ENCODE data around the gene LRRTM4.

Gene LRRTM4

DNA sequence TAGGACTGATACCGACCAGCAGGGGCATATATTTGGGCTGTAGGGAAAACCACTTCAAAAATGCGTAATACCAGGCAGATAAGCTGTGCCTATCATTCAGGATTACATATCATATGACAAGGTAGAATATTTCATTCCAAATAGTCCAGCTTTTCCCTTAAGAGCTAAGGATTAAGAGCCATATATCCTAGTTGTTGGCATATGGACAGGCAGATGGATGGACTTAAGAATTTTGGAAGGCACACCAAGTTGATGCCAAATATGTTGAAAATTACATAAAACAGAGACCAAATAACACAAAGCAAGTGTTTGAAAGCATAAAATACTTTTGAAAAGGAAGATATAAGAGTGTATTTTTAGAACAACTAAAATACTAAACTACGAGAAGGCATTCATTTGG is 52.1 kb downstream of the LRRTM4 start:
- DNase-seq (ENCODE audit: low spot score) = no peak

DNA sequence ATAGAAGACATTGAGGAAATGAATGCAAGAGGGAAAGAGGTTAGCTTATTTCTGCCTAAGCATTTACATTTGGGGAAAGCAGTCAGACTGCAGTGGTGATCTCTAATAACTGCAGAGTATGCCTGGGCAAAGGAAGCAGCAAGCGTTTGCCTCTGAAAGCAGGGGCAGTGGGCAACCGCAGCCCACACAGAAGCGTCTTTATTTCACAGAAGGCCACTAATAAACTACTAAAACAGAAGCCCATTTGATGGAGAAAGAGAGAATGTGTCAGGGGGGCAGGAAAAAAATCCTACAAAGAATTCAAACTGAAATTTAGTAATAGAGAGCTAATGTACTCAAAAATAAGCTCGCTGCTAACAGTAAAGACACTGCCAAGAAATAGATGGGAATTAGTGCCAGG is 53.1 kb downstream of the LRRTM4 start:
- DNase-seq (ENCODE audit: low spot score) = no peak

DNA sequence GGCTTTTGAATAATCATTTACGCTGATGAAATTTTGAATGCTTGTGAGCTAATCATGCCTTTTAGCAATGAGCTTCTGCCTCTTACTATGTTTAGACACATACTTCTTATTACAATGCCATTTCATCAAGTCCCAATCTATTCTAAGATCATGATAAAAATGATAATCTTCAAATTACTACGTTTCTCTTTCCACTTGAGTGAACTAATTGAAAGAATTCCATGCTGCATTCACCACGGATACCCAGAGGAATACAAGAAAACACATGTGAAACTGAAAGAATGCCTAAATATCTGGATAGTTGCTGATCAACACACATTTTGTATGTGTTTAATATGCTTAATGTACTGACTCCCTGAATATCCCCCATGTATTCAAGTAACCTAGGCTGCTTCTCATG is 62.3 kb downstream of the LRRTM4 start:
- no peak for DNase-seq (ENCODE audit: low spot score)

DNA sequence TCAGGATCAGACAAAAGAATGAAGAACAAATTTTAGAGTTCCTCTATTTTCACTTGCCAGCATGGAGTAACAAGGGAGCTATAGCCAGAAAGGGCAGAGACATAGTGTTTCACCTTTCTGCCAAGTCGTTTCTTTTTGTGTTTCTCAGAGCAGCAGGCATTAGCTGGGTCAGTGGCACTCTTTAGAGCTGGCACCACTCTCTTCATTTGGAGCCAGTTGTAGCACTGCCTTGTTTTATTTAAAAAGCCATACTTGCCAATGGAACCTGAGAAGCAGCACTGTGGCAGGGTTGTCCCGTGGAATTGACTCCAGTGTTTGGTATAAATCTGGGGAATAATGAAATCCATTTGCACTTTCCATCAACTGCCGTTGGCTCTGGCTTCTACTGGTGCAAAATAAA is 64.0 kb downstream of the LRRTM4 start:
- no peak for DNase-seq (ENCODE audit: low spot score)

DNA sequence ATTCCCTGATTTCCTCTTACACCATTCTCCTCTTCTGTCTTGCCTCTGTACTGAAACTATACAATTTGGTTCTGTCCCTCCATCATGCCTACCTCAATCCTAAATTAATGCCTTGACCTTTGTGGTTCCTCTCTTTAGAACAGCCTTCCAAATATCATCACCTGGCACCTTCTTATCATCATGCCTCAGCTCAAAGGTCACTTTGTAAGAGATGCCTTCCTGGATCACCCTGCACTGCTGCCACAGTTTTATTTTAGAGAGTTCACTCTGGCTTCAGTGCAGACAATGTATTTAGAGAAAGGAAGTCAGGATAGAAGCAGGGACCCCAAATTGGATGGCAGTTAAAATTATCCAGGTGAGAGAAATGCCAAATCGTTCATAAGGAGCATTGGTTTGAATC is 64.5 kb downstream of the LRRTM4 start:
- DNase-seq (ENCODE audit: low spot score) = no peak

DNA sequence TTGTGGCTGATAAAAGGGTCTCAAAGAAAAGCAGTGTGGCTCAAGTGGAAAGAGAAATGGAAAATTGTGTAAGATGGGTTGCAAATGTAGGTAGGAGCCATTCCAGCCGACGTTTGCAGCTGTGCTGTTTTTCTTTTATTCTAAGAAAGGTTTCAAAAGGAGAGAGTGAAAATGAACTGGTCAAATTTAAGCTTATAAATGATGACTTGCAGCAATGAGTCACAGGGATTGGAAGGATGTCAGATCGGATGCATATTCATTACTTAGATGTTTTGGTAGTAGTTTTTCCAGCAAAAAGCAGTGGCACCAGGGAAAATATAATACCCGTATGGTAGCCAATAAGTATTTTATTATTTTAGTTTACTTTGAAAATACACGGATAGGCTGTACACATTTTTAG is 79.1 kb downstream of the LRRTM4 start:
- DNase-seq (ENCODE audit: low spot score) = no peak

DNA sequence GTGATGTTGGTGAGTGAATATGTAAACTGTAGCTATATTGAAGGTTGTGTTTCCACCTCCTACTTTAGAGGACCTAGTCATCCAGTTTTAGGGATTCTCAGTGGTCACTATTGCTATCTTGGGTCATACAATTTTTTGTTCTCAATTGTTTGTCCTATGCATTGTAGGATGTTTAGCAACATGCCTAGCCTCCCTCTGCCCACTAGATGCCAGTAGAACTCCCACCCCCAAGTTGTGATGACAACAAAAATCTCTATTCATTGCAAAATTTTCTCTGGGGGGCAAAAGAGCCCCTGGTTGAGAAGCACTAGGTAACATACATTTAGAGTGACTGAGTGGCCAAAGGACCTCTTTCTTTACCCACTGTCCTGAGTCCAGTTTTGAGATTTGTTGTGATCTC is 87.3 kb downstream of the LRRTM4 start:
- no peak for DNase-seq (ENCODE audit: low spot score)

DNA sequence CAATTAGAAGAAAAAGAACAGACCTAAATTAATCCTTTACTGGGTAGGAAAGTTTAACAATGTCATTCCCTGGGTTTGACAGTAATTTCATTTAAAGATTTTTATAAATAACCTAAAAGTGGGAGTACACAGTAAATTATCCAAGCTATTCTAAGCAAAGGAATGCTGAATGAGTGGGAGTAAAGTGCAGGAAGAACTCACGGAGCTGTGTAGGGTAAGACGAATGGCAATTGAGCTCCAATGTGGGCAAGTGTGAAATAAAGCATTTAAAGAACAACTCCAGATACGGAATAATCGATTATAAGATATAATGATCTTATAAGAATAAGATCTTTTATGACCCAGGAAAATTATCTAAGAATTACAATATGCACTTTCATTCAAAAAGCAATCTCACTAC is 93.2 kb downstream of the LRRTM4 start:
- DNase-seq (ENCODE audit: low spot score) = no peak

DNA sequence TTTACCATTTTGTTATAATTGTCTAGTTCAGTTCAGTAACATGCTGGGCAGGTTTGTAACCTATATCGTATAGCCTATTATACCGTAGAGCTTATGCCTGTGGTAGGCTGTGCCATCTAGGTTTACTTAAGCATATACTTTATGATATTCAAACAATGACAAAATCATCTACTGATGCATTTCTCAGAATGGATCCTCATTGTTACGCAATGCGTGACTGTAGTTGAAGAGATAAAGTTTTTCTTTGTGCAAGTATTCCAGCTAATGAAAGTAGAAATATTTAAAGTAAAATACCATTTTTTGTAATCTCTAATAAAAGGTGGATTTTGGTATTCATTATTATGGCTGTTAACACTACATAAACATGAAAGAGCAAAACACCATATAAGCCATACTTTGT is 100.2 kb downstream of the LRRTM4 start:
- DNase-seq (ENCODE audit: low spot score) = no peak

DNA sequence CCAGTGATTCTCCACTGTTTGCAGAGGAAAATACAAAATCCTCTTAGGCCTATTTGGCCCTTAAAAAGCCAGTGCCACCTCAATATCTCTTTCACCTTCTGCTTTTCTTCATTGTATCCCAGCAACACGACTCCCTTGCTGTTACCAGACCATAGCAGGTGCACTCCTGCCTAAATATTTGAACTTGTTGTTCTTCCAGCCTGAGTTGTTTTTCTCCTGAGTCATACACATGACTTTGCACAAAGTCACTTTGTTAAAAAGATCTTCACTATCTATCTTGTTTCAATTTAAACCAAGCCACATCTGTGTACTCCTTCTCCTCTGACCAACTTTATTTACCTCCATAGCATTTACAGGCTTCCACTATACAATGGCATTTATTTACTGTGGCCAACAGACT is 103.6 kb downstream of the LRRTM4 start:
- DNase-seq (ENCODE audit: low spot score) = no peak

DNA sequence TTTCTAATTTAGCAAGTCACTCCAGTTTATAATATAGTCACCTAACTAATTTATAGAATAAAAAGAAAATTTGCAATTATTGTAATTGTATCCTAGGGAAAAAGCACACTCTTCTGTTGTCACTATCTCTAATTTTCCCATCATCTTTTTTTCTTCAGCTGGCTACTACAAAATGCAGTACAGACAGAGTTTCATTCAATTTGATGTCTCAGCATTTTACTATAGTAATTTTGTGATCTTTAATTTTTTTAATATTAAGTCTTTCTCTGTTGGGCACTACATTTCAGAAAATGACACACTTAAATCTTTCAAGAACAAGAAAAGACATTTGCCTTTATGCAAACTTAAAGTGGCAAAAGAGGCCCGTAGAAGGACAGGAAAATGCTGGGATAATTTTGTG is 118.0 kb downstream of the LRRTM4 start:
- DNase-seq (ENCODE audit: low spot score) = no peak

DNA sequence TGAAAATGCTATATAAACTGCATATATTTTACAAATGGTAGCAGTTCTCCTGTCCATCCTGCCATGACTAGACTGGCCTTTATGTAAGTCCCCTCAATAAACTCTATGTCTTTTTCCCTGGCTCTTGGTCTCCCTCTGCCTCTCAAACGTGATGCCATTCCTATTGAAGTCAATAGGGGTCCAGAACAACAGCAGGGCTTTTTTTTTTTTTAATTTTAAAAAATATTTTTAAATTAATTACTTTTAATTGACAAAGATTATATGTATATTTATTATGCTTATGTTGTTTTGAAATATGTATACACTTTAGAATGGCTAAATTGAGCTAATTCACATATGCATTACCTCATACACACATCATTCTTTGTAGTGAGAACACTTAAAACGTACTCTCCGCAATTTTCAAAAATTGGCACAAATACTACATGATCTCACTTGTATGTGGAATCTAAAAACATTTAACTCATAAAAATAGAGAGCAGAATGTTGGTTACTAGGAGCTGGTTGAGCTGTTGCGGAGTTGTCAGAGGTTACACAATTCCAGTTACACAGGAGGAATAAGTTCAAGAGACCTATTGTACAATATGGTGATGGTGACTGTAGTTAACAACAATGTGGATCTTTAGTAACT is 123.1 kb downstream of the LRRTM4 start:
- no peak for DNase-seq (ENCODE audit: low spot score)

DNA sequence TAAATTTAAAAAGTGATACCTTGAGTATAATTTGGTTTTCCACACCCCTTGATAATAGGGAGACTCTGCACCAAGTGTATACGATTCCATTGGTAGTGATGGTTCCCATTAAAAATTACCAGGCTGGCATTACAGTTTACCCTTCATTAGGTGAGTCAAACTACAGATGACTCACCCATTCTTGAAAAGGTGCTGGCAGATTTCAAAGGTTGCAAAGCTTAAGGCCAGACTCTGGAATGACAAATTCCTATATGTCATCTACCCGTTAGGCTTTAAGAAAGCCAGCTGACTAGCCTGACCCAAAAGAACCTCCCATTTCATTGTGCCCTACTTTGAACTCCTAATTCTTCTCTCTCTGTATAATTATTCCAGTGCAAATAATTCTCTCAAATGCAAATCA is 124.4 kb downstream of the LRRTM4 start:
- no peak for DNase-seq (ENCODE audit: low spot score)

DNA sequence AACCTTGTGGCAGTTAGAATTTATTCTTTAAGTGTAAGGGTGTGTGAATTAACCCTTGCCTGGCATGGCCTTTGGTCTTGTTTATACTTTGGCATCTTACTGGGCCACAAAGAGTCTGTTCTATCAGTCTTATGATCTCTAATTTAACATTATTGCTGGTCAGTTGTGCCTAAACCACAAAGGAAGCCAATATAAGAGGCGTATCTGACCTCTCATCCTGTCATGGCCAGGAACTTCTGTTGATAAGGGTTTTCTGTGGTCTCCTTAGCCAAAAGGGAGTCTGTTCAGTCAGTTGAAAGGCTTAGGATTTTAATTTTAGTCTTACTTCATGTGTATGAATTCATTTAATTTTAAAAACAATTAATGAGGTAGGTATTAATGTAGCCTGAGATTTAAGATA is 127.2 kb downstream of the LRRTM4 start:
- no peak for DNase-seq (ENCODE audit: low spot score)

DNA sequence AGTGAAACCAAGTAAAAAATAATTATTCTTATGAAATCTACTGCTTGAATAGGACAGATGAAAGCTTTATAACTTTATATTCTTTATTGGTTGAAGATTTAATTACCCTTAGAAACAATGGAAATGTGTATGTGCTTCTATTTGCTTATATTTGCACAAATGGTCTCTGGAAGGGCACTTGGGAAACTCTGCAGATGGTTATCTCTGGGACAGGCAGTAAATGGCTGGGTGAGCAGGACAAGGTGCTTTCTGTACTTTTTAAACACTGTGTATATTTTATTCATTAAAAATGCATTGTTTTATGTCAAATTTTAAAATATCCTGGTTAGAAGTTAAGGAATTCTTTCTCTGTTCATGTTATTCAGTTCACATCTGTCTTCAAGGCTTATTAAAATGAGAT is 131.1 kb downstream of the LRRTM4 start:
- no peak for DNase-seq (ENCODE audit: low spot score)

DNA sequence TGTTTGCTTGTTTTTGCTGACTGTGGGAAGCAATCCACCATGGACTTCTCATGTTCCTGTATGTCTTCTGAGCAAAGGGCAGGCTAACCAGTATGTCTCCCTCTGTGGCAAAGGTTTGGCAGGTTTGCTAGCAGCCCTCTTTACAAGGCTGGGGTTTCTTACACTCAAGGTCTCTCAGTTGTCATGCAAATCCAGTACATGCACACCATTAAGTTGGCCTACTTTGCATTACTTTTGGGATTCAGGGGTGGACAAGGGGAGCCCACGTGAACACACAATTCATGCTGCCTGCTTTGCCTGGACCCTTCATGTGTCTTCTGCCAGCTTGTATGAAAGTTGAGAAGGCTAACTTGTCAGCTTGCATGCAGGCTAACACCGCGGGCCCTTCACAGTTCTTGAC is 134.9 kb downstream of the LRRTM4 start:
- no peak for DNase-seq (ENCODE audit: low spot score)

DNA sequence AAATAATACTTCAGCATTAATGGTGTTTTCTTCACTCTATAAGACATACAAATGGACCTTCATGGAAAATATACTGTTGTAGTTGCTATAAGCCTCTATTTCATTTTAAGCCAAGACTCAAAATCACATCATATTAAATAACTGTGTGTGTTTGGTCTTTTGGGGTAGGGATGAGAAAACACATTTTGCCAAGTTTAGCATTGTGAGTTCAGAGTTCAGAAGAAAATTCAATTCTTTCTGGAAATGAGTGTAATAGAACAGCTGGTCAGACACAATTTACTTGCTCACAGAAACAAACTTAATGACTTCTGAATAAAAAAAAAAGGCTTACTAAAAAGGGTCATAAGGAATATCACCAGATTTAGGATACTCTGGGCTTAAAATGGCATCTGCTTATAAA is 149.5 kb downstream of the LRRTM4 start:
- no peak for DNase-seq (ENCODE audit: low spot score)

DNA sequence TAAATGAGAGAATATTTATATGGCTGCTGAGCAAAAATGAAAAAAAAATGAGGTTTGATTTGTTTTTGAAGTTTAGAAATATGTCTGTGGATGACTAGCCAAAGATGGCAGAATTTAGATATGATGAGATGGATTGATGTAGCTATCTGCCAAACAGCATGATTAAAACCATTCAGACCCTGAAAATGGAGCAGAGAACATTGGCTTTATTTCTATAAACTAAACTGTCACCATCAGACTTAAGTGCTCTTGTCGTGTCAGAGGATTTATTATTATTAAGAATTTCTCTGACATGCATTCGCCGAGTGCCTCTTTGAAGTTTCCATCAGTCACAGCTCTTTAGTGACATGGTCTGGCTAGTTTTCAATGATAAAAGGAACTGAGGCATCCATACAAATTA is 151.7 kb downstream of the LRRTM4 start:
- no peak for DNase-seq (ENCODE audit: low spot score)

DNA sequence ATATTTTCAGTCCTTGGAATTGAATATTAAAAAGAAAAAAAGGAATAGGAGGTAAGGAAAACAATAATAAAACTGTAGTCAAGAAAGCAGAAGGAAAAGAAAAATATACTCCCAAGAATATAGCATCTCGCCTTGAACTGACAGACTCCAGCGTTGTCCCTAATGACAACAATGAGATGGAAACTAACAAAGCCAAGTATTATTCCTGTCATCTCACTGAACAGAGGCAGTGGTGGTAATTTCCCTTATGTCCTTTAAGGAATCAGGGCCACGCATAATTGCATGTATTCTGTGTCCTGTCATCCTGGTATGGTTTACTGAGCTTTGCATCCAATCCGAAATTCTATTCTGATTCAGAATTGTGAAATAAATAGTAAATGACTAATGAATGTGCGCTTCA is 158.9 kb downstream of the LRRTM4 start:
- no peak for DNase-seq (ENCODE audit: low spot score)

DNA sequence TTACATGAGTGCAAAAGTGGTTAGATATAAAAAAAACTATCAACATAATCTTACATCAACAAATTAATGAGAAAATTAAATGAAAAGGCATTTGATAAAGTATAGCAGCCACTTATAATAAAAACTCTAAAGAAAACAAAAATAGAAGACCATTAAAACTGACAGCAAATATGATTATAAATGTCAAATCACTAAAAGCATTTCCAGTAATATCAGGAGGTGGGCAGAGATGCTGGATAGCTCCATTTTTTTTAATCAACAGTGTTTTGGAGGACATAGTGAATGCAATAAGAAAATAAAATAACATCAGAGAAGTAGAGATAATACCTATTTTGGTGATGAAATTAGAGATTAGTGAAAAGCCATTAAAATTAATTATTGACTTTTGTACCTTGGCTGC is 173.4 kb downstream of the LRRTM4 start:
- no peak for DNase-seq (ENCODE audit: low spot score)

DNA sequence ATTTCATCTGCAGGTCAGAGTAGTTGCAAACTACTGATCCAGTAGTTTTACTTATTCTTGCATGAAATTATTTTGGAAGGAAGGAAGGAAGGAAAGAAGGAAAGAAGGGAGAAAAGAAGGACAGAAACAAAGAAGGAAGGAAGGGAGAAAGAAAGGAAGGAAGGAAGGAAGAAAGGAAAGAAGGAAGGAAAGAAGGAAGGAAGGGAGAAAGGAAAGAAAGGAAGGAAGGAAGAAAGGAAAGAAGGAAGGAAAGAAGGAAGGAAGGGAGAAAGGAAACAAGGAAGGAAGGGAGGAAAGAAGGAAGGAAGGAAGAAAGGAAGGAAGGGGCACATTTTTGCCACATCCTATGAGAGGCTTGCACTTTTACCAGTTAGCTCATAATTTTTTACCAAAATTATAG is 186.2 kb downstream of the LRRTM4 start:
- DNase-seq (ENCODE audit: low spot score) = no peak

DNA sequence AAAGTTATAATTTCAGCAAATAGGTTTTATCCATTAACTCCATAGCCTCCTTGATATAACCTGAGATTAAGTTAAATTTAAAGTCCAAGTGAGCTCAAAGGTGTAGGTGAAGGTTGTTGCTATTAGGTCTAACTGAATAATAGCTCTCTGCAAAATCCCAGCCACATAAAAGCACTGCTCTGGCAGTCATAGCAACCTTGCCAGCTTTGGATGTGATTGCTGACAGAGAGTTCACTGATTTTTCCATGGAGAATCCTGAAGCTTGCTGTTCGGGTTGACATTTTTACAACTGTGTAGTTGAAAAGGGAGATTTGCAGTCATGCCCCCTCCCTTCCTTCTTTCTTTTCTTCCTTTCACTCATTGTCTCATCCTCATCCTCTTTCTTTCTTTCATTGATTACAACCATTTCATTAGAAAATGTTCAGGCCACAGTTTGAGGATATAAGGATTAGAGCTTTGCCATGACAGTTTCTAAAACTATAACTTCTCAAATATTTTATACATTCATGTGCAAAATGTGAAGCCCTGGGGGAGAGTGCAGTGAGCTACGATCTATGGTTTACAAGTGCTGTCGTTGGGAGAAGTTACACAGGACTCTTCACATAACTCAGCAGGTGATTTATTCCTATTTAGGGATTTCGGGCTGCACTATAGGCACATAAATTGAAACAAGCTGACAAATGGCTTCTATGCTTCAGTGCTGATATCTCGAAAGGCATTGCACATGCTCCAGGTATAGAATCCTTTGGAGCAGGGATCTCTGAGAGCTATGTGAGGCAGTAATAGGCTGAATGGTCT is 193.8 kb downstream of the LRRTM4 start:
- no peak for DNase-seq (ENCODE audit: low spot score)

DNA sequence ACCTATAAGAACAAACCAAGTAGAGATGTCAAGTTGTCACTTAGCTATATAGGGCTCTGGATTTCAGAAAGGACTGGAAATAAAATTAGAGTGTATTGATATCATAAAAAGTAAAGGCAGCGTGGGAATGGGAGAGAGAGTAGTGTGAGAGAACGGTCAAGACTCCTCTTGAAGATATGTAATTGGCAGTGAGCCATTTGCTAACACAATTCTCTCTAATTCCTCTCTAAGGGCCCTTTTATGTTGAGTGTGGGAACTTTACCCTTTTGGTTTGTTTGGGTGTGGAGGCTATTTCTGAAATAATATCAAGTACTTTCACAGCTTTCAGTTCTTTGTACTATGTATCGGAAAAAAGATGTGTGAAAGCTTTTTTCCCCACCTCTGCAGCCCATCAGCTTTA is 196.8 kb downstream of the LRRTM4 start:
- DNase-seq (ENCODE audit: low spot score) = no peak

DNA sequence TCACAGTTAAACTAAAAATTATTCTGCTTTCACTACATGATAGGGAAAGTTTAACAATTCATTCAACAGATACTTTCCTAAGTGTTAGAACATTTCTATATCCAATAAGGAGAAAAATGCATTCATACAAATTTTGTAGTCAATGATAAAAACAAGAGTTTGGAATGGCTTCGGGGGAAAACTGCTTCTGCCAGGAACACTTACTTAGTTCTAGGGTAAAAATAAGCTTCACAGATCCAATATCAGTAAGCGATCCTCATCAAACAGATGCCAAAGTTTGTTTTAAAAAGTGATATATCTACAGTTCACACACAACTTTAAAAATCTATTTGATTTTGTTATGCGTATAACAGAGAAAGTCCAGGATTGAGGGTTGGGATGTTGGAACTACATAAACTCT is 199.7 kb downstream of the LRRTM4 start:
- DNase-seq (ENCODE audit: low spot score) = no peak

Data from hematopoietic multipotent progenitor cell treated with erythropoietin and hydrocortisone succinate and interleukin-3 and kit ligand, for 15 days (in vitro differentiated cells).